Retinal pigment epithelial cell (primary cell): ENCODE data around the gene SLC10A7.
A peak's percentile ranks its signal among the peaks of the same experiment; 100 is the strongest.

ENCODE experiments used
- DNase-seq: peaks from one replicate; pipeline ENCODE4 v3.0.0-alpha.2; 2010; ENCODE audit warnings: low read depth
- H3K4me3 ChIP-seq: 2 replicates; pipeline ENCODE4 v1.5.1; 2011; ENCODE audit warnings: mild to moderate bottlenecking, low read length, control low read depth, moderate library complexity
- TF ChIP-seq, protein P1 (sequence below): conservative IDR thresholded peaks from 2 replicates; pipeline ENCODE4 v1.5.1; 2011; ENCODE audit warnings: low read depth, low read length, control low read depth, inconsistent platforms

The SLC10A7 gene

DNA sequence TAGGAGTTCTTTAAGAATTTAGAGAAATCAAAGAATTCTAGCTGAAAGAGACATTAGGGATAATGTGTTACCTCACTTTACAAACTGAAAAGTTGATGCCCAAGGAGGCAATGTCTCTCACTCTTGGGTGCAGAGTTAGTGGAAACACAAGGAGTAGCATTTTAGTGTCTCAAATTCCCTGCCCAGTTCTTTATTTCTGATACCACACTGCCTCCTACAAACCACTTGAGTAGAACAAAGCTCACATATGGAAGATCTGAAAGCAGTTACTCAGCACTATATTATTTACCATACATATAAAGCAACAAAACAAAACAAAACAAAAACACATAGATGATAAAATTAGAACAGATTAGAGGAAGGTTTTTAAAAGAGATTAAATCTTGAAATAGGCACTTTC, 183.2 kb downstream of the SLC10A7 start:
- TF ChIP-seq, protein P1, sequence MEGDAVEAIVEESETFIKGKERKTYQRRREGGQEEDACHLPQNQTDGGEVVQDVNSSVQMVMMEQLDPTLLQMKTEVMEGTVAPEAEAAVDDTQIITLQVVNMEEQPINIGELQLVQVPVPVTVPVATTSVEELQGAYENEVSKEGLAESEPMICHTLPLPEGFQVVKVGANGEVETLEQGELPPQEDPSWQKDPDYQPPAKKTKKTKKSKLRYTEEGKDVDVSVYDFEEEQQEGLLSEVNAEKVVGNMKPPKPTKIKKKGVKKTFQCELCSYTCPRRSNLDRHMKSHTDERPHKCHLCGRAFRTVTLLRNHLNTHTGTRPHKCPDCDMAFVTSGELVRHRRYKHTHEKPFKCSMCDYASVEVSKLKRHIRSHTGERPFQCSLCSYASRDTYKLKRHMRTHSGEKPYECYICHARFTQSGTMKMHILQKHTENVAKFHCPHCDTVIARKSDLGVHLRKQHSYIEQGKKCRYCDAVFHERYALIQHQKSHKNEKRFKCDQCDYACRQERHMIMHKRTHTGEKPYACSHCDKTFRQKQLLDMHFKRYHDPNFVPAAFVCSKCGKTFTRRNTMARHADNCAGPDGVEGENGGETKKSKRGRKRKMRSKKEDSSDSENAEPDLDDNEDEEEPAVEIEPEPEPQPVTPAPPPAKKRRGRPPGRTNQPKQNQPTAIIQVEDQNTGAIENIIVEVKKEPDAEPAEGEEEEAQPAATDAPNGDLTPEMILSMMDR, result no peak
- no peak for DNase-seq

DNA sequence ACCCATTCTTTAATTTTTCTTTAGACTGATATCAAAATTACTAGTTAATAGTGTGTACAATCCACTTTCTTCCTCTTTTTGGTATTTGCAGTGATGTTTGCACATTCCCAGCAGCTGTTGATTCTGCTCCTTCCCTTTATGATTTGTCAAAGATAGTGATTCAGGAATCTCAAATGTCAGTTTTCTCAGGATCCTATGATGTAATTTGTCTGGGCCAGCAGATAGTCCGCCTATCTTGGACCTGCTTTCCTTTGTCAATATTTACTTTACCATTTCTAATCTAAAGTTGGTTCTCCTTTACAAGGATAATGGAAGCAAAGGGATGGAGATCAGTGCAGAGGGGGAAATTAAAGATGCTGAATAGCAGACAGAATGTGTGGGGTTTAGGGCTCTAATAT, 185.3 kb downstream of the SLC10A7 start:
- no peak overlapping the region for H3K4me3 ChIP-seq
- TF ChIP-seq, protein P1, result no peak
- no peak for DNase-seq

More for the DNA sequence above, 183.2 kb downstream of the SLC10A7 start:
- no peak overlapping the region for H3K4me3 ChIP-seq

DNA sequence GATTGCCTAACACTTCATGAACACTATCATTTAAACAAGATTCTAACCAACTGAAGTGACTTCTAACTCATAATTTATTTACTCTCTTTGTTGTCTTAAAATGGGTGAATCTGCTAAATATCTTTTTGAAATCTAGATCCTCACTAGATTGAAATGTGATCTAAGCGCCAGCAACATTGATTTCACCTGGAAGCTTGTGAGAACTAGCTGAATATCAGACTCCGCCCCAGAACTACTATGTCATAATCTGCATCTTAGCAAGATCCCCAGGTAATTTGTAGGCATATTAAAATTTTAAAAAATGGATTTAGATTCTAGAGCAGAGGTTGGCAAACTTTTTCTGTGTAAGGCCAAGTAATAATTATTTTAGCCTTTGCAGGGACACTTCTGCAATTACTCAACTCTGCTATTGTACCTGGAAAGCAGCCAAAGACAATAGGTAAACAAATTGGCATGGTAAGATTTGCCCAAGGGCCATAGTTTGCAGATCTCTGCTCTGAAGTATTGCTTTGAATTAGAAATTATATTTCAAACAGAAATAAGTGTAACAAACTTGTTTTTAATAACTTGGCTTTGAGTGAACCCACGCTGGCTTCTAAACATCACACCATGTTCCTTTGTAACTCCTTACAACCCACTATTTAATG, 185.9 kb downstream of the SLC10A7 start:
- TF ChIP-seq, protein P1, result no peak
- no peak overlapping the region for H3K4me3 ChIP-seq
- DNase-seq, result no peak

DNA sequence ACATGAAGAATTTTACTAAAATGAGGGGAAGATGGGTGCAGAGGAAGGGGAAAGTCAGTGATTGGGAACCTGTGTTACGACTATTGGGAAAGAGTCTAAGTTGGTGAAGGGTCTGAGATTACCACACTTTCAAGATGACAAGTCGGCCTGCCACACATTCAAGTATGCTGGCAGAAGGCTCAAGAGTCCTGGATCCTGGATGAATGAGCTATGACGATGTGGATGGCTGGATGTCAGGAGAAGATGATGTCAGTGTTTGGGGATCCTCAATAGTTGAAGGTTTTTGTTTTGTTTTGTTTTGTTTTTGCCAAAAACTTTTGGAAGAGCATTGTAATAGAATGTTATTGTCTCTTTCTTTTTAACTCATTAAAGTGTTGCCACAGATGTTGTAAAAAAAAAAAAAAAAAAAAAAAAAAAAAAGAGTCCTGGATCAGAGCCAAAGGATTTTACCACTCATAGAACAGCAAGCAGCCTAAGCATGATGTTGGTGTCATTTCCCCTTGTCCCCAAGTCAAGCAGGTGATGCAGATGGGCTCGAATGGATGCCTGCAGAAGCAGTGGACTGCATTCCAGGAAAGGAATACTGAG, 186.8 kb downstream of the SLC10A7 start:
- no peak for DNase-seq
- TF ChIP-seq, protein P1, result no peak
- H3K4me3 ChIP-seq, result no peak overlapping the region

DNA sequence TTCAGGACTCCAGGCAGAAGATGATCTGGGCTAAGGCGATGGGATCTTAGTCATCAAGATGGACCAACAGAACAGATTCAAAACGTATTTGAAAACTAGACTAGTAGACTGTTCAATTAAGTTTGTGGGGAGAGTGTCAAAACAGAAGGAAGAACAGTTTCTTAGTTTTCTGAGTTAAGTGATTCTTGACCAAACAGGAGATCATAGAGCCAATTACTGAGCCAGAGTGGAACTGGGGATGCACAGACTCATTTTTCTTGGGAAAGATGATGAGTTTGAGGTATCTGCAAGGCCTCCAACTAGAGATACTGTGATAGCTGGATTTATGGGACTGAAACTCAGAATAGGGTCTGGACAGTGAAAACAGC, 187.9 kb downstream of the SLC10A7 start:
- no peak for DNase-seq
- H3K4me3 ChIP-seq, result no peak overlapping the region
- TF ChIP-seq, protein P1, result no peak

DNA sequence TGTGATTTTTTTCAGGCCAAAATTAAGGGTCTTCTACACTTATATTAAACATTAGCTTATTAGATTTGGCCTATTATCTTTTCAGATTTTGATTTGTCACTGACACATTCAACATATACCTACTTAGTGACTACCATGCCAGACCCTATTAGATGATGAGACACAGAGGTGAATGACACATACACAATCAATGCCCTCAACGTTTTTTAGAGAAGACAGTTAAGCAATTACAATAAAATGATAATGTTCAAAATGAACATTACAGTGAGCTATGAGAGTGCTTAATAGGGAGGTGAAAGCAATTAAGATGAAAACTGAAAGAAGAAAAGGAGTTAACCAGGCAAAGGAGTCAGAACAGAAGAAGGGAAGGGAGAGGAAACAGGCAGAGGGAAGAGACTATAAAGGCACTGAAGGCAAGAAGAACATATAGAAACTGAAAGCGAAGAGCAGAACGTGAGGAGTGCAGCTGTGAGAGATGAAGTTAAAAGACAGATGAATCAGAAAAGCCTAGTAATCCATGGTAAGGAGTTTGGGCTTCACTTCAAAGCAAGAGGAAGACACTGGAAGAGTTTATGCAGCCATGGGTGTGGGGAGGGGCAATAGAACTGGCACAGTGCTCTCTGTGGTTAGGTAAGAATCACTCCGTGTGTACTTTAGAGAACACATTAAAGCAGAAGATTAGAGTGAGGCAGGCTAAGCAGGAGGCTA, 188.4 kb downstream of the SLC10A7 start:
- TF ChIP-seq, protein P1, result no peak
- no peak overlapping the region for H3K4me3 ChIP-seq
- DNase-seq, result peak; percentile 8
